ENCODE data around the gene FCGR3A. TPM values are rescaled to one million over a fixed set of nuclear protein-coding genes. Genes with fewer than 3 reads are reported as not detected.
"Not testable (repeated sequence)": the region's sequence is repeated elsewhere in the genome, so short reads cannot be mapped to it uniquely, and the experiment has no call there.

FCGR3A gene
- total RNA-seq (100 to 1,000 TPM in 1 of 9 donors, 10 to 100 TPM in 3, 1 to 10 TPM in 5; 1.8 to 204 (median 9.2) TPM), polyA plus RNA-seq (1 to 10 TPM; 3.2 to 9.9 TPM)
- long read RNA-seq, donor 1, transcript FCGR3A-202 (5 exons, 2,385 nt) = major isoform, 6 of 10 reads
- long read RNA-seq, donor 1, partial matches to known transcripts = 0 of 10 reads
- long read RNA-seq, donor 1, other reads (novel, unspliced or antisense) = 3 of 10 reads
- long read RNA-seq, donor 2, transcript FCGR3A-202 (5 exons, 2,385 nt) = major isoform, 21 of 36 reads
- long read RNA-seq, donor 2, partial matches to known transcripts = 3 of 36 reads
- long read RNA-seq, donor 2, other reads (novel, unspliced or antisense) = 8 of 36 reads
- long read RNA-seq, donor 3, transcript FCGR3A-202 (5 exons, 2,385 nt) = major isoform, 15 of 24 reads
- long read RNA-seq, donor 3, partial matches to known transcripts = 2 of 24 reads
- long read RNA-seq, donor 3, other reads (novel, unspliced or antisense) = 5 of 24 reads

- peaks cover 0 to 10% (median 0%) of the 10 kb centered on the region in 12 donors for H3K4me1 ChIP-seq
- H3K4me3 ChIP-seq = peak within 1 kb of the TSS in 1 of 12 donors; percentile 51
- no peaks in the 10 kb centered on the region for H3K36me3 ChIP-seq
- no peaks in the 10 kb centered on the region for H3K9me3 ChIP-seq
- TF ChIP-seq CTCF (IDR thresholded peaks at IDR 0.05) (no peak), POLR2A (IDR thresholded peaks at IDR 0.05) (no peak)
- intact Hi-C loops (cut with DNase I) = no loop called here
- DNase-seq (no peak), ATAC-seq (peak in 3 of 4 donors; percentile 23 to 44 (median 36))
- 50 to 78% (median 66%) methylated on average over 2 of the region's 2 CpGs for WGBS, 4 donors
- H3K27ac ChIP-seq = peak within 1 kb of the TSS in 2 of 12 donors; percentile 19 to 89
- H3K27me3 ChIP-seq = peaks cover 0 to 3% (median 0%) of the 10 kb centered on the region in 9 donors
Observed at GRCh38 chr1:161549652-161550051, at the start of gene FCGR3A. FCGR3A (minus strand) TSS chr1:161549818; CDS start chr1:161549736, 82 bp downstream.

- H3K27me3 ChIP-seq; ATAC-seq; DNase-seq; intact Hi-C loops (cut with DNase I); H3K4me1 ChIP-seq; H3K36me3 ChIP-seq; H3K27ac ChIP-seq; H3K4me3 ChIP-seq; H3K9me3 ChIP-seq: not testable (repeated sequence)
- 89 to 93% (median 91%) methylated on average over 3 of the region's 3 CpGs for WGBS, 4 donors
Observed at GRCh38 chr1:161597077-161597476, 47.5 kb upstream of the FCGR3A start.

- intact Hi-C loops (cut with DNase I); H3K9me3 ChIP-seq; H3K4me1 ChIP-seq; DNase-seq; H3K4me3 ChIP-seq; H3K27me3 ChIP-seq; ATAC-seq; H3K36me3 ChIP-seq: not testable (repeated sequence)
- 80 to 86% (median 83%) methylated on average over 2 of the region's 2 CpGs for WGBS, 4 donors
- peak overlapping the region in 2 of 12 donors; percentile 18 to 35 for H3K27ac ChIP-seq
Observed at GRCh38 chr1:161595583-161595982, 46.0 kb upstream of the FCGR3A start.

- DNase-seq; H3K4me3 ChIP-seq; H3K36me3 ChIP-seq; H3K9me3 ChIP-seq; intact Hi-C loops (cut with DNase I); H3K27me3 ChIP-seq; H3K4me1 ChIP-seq: not testable (repeated sequence)
- H3K27ac ChIP-seq = peak overlapping the region in 2 of 12 donors; percentile 18 to 35
- peak in 1 of 4 donors; percentile 54 for ATAC-seq
- WGBS, 4 donors = 67 to 83% (median 76%) methylated on average over 1 to 2 of the region's 2 CpGs
Observed at GRCh38 chr1:161595173-161595572, 45.6 kb upstream of the FCGR3A start.

- H3K4me3 ChIP-seq; intact Hi-C loops (cut with DNase I); ATAC-seq; H3K9me3 ChIP-seq; H3K27me3 ChIP-seq; H3K27ac ChIP-seq; DNase-seq; H3K36me3 ChIP-seq; H3K4me1 ChIP-seq: not testable (repeated sequence)
- 58 to 68% (median 60%) methylated on average over 4 of the region's 4 CpGs for WGBS, 4 donors
Observed at GRCh38 chr1:161594269-161594984, 44.8 kb upstream of the FCGR3A start.

GRCh38 chr1:161593092-161593755 lies 43.6 kb upstream of the FCGR3A start:
- H3K36me3 ChIP-seq; ATAC-seq; H3K9me3 ChIP-seq; H3K4me3 ChIP-seq; H3K4me1 ChIP-seq; H3K27ac ChIP-seq; DNase-seq; H3K27me3 ChIP-seq; intact Hi-C loops (cut with DNase I): not testable (repeated sequence)
- 70 to 86% (median 77%) methylated on average over 10 to 11 of the region's 11 CpGs for WGBS, 4 donors

GRCh38 chr1:161592586-161592985 lies 43.0 kb upstream of the FCGR3A start:
- intact Hi-C loops (cut with DNase I); H3K4me3 ChIP-seq: not testable (repeated sequence)
- WGBS, 4 donors = 21 to 92% (median 51%) methylated on average over 2 of the region's 3 CpGs

GRCh38 chr1:161589920-161590319 lies 40.3 kb upstream of the FCGR3A start:
- H3K27ac ChIP-seq; H3K4me1 ChIP-seq; ATAC-seq; H3K36me3 ChIP-seq; H3K27me3 ChIP-seq; H3K9me3 ChIP-seq; H3K4me3 ChIP-seq; DNase-seq; intact Hi-C loops (cut with DNase I): not testable (repeated sequence)
- 30 to 89% (median 64%) methylated on average over 1 of the region's 6 CpGs for WGBS, 4 donors

More at GRCh38 chr1:161592586-161592985, 43.0 kb upstream of the FCGR3A start:
- H3K27ac ChIP-seq, ATAC-seq, H3K36me3 ChIP-seq, H3K27me3 ChIP-seq, H3K9me3 ChIP-seq, DNase-seq, H3K4me1 ChIP-seq: not testable (repeated sequence)

- H3K4me3 ChIP-seq; H3K27ac ChIP-seq; DNase-seq; ATAC-seq; H3K27me3 ChIP-seq; H3K4me1 ChIP-seq; intact Hi-C loops (cut with DNase I); H3K9me3 ChIP-seq; H3K36me3 ChIP-seq: not testable (repeated sequence)
- 72 to 73% (median 72%) methylated on average over 4 to 8 of the region's 8 CpGs for WGBS, 4 donors
Observed at GRCh38 chr1:161589365-161589764, 39.7 kb upstream of the FCGR3A start.
